ENCODE measurements around the gene MFRP.

DNA sequence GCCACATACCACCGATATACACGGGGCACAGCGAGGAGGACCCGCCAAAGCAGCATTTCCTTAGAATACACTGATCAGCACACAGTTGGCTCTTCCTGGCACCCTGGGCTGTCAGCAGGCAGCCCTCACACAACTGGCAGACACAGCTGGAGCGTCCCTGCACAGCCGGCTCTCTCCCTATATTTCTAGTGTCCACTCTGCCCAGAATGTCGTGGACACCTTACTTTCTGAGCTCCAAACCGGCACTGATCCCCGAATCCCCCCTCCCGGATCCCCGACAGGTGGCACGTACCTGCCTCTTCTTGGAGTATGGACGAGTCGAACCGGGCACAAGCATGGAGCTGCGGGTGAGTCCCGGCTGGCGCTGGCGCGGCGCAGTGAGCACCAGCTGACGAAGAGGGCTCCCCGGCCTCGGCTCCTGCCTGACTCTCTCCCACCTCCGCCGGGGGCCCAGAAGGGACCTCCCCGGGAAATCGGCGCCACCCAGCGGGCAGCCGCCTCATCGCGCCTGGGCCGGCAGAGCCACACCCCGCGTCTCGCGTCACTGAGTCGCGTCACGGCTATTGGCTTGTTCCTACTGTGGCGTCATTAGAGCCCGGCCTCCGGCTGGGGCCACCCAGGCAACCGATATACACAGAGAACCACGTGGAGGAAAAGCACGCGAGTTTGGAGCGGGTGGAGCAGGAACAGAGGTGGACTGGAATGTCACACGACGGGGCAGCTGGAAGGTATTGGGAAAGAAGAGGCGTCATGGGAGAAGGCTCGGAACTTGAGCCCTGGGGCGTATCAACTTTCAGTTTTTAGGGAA lies 34.9 kb upstream of the MFRP start, which contains the start of gene USP2:
- no peak for TF ChIP-seq POLR2A (IDR thresholded peaks at IDR 0.05)
- TF ChIP-seq, protein P1, sequence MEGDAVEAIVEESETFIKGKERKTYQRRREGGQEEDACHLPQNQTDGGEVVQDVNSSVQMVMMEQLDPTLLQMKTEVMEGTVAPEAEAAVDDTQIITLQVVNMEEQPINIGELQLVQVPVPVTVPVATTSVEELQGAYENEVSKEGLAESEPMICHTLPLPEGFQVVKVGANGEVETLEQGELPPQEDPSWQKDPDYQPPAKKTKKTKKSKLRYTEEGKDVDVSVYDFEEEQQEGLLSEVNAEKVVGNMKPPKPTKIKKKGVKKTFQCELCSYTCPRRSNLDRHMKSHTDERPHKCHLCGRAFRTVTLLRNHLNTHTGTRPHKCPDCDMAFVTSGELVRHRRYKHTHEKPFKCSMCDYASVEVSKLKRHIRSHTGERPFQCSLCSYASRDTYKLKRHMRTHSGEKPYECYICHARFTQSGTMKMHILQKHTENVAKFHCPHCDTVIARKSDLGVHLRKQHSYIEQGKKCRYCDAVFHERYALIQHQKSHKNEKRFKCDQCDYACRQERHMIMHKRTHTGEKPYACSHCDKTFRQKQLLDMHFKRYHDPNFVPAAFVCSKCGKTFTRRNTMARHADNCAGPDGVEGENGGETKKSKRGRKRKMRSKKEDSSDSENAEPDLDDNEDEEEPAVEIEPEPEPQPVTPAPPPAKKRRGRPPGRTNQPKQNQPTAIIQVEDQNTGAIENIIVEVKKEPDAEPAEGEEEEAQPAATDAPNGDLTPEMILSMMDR (IDR thresholded peaks at IDR 0.05) = peak; percentile 83 to 94
- TF ChIP-seq POLR2AphosphoS5 (IDR thresholded peaks at IDR 0.05) = peak; percentile 2 to 94 (median 20)
